Neural cell (in vitro differentiated cells): ENCODE results near the gene PHACTR3. TPM values are rescaled to one million over a fixed set of nuclear protein-coding genes. Genes with fewer than 3 reads are reported as not detected.

Experiments used
- H2AFZ ChIP-seq: fragments of 200-600, 300-800 bp; sonication (generic), shearing (Covaris generic); 2 replicates; pipeline ENCODE4 v1.6.0; 2014; ENCODE audit warnings: low read depth, mild to moderate bottlenecking, antibody characterized with exemption, low read length, moderate library complexity
- H3F3A ChIP-seq: fragments of 200-600 bp; shearing (Covaris generic); 2 replicates; pipeline ENCODE4 v1.6.1; 2016; ENCODE audit warnings: mild to moderate bottlenecking, moderate library complexity, mixed read lengths, antibody characterized with exemption, low read length; ENCODE audit not compliant: insufficient read depth, poor library complexity, severe bottlenecking
- H3K27ac ChIP-seq: fragments of 200-600, 300-800 bp; sonication (generic), shearing (Covaris generic); 2 replicates; pipeline ENCODE4 v1.5.1; 2014; ENCODE audit warnings: mild to moderate bottlenecking, low read length, moderate library complexity
- H3K27me3 ChIP-seq: fragments of 300-800, 200-600 bp; sonication (generic), shearing (Covaris generic); 2 replicates; pipeline ENCODE4 v1.6.0; 2014; ENCODE audit warnings: mild to moderate bottlenecking, low read depth, low read length, moderate library complexity; ENCODE audit not compliant: insufficient read depth
- H3K36me3 ChIP-seq: fragments of 300-800, 200-600 bp; sonication (generic), shearing (Covaris generic); 2 replicates; pipeline ENCODE4 v1.5.1; 2014; ENCODE audit warnings: mild to moderate bottlenecking, antibody characterized with exemption, low read length, moderate library complexity; ENCODE audit not compliant: insufficient read depth
- H3K4me2 ChIP-seq: fragments of 300-800, 200-600 bp; sonication (generic), shearing (Covaris generic); 2 replicates; pipeline ENCODE4 v1.6.0; 2014; ENCODE audit warnings: mild to moderate bottlenecking, low read length
- H3K4me3 ChIP-seq: fragments of 300-800, 200-600 bp; sonication (generic), shearing (Covaris generic); 2 replicates; pipeline ENCODE4 v1.5.1; 2014; ENCODE audit warnings: mild to moderate bottlenecking, low read length, moderate library complexity
- H3K79me2 ChIP-seq: fragments of 200-600 bp; shearing (Covaris generic); replicated peaks from 2 replicates; pipeline ENCODE4 v1.6.0; 2014; ENCODE audit warnings: mild to moderate bottlenecking, low read length, moderate library complexity; ENCODE audit not compliant: insufficient read depth
- H3K9ac ChIP-seq: fragments of 300-800, 200-600 bp; sonication (generic), shearing (Covaris generic); 2 replicates; pipeline ENCODE4 v1.6.1; 2016; ENCODE audit warnings: mild to moderate bottlenecking, low read length, mixed read lengths
- H3K9me2 ChIP-seq: fragments of 200-600 bp; shearing (Covaris generic); 2 replicates; pipeline ENCODE4 v1.6.1; 2016; ENCODE audit warnings: mild to moderate bottlenecking, low read length, mixed read lengths; ENCODE audit not compliant: insufficient read depth
- H3K9me3 ChIP-seq: fragments of 200-600, 300-800 bp; sonication (generic), shearing (Covaris generic); 2 replicates; pipeline ENCODE4 v1.6.1; 2016; ENCODE audit warnings: mild to moderate bottlenecking, mixed run types, low read length, moderate library complexity, mixed read lengths
- H4K20me1 ChIP-seq: fragments of 200-600 bp; shearing (Covaris generic); 2 replicates; pipeline ENCODE4 v1.6.1; 2016; ENCODE audit warnings: mild to moderate bottlenecking, mixed run types; ENCODE audit not compliant: insufficient read depth
- EP300 ChIP-seq: fragments of 450-650 bp; conservative IDR thresholded peaks from 2 replicates; pipeline ENCODE4 v1.6.1; 2014; ENCODE audit warnings: antibody characterized with exemption, mild to moderate bottlenecking, moderate library complexity; ENCODE audit not compliant: poor library complexity, severe bottlenecking
- EZH2 ChIP-seq: fragments of 200-600, 300-800 bp; shearing (Covaris generic), sonication (generic); IDR thresholded peaks from 2 replicates; pipeline ENCODE4 v1.6.1; 2014; ENCODE audit warnings: antibody characterized with exemption, low read length, borderline replicate concordance, mild to moderate bottlenecking; ENCODE audit not compliant: insufficient read depth, poor library complexity, severe bottlenecking
- MXI1 ChIP-seq: fragments of 450-650 bp; conservative IDR thresholded peaks from 2 replicates; pipeline ENCODE4 v1.6.1; 2014; ENCODE audit warnings: antibody characterized with exemption, mild to moderate bottlenecking; ENCODE audit not compliant: poor library complexity, severe bottlenecking
- POLR2AphosphoS5 ChIP-seq: IDR thresholded peaks from 2 replicates; pipeline ENCODE4 v1.6.1; 2012
- RAD21 ChIP-seq: fragments of 450-650 bp; conservative IDR thresholded peaks from 2 replicates; pipeline ENCODE4 v1.6.1; 2014; ENCODE audit warnings: antibody characterized with exemption, mild to moderate bottlenecking, moderate library complexity
- SMC3 ChIP-seq: fragments of 450-650 bp; conservative IDR thresholded peaks from 2 replicates; pipeline ENCODE4 v1.6.1; 2014; ENCODE audit warnings: antibody characterized with exemption, mild to moderate bottlenecking, moderate library complexity; ENCODE audit not compliant: poor library complexity
- TAF1 ChIP-seq: IDR thresholded peaks from 2 replicates; pipeline ENCODE4 v1.6.1; 2012; ENCODE audit warnings: low read depth
- polyA plus RNA-seq: library from polyadenylated mRNA; depleted of rRNA; stranded (reverse); fragments of >200 nt; gene quantifications from 2 replicates; pipeline ENCODE4 v1.2.3, GENCODE V29; 2014
- TF ChIP-seq, protein P1 (sequence below): IDR thresholded peaks from 2 replicates; pipeline ENCODE4 v1.6.1; 2012; ENCODE audit warnings: borderline replicate concordance
- TF ChIP-seq, protein P2 (sequence below): fragments of 450-650 bp; IDR thresholded peaks from 2 replicates; pipeline ENCODE4 v1.5.1; 2014; ENCODE audit warnings: antibody characterized with exemption, mild to moderate bottlenecking, moderate library complexity; ENCODE audit not compliant: poor library complexity, severe bottlenecking

PHACTR3 gene
- polyA plus RNA-seq, 1 donor from 2014 or later: 1.3 TPM

GRCh38 chr20:59677586-59677985 lies 73.2 kb downstream of the PHACTR3 start:
- TF ChIP-seq EZH2 (no peak), POLR2AphosphoS5 (no peak), MXI1 (no peak), EP300 (no peak), TAF1 (no peak), RAD21 (no peak), SMC3 (no peak)
- TF ChIP-seq, protein P1, sequence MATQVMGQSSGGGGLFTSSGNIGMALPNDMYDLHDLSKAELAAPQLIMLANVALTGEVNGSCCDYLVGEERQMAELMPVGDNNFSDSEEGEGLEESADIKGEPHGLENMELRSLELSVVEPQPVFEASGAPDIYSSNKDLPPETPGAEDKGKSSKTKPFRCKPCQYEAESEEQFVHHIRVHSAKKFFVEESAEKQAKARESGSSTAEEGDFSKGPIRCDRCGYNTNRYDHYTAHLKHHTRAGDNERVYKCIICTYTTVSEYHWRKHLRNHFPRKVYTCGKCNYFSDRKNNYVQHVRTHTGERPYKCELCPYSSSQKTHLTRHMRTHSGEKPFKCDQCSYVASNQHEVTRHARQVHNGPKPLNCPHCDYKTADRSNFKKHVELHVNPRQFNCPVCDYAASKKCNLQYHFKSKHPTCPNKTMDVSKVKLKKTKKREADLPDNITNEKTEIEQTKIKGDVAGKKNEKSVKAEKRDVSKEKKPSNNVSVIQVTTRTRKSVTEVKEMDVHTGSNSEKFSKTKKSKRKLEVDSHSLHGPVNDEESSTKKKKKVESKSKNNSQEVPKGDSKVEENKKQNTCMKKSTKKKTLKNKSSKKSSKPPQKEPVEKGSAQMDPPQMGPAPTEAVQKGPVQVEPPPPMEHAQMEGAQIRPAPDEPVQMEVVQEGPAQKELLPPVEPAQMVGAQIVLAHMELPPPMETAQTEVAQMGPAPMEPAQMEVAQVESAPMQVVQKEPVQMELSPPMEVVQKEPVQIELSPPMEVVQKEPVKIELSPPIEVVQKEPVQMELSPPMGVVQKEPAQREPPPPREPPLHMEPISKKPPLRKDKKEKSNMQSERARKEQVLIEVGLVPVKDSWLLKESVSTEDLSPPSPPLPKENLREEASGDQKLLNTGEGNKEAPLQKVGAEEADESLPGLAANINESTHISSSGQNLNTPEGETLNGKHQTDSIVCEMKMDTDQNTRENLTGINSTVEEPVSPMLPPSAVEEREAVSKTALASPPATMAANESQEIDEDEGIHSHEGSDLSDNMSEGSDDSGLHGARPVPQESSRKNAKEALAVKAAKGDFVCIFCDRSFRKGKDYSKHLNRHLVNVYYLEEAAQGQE: no peak
- TF ChIP-seq, protein P2, sequence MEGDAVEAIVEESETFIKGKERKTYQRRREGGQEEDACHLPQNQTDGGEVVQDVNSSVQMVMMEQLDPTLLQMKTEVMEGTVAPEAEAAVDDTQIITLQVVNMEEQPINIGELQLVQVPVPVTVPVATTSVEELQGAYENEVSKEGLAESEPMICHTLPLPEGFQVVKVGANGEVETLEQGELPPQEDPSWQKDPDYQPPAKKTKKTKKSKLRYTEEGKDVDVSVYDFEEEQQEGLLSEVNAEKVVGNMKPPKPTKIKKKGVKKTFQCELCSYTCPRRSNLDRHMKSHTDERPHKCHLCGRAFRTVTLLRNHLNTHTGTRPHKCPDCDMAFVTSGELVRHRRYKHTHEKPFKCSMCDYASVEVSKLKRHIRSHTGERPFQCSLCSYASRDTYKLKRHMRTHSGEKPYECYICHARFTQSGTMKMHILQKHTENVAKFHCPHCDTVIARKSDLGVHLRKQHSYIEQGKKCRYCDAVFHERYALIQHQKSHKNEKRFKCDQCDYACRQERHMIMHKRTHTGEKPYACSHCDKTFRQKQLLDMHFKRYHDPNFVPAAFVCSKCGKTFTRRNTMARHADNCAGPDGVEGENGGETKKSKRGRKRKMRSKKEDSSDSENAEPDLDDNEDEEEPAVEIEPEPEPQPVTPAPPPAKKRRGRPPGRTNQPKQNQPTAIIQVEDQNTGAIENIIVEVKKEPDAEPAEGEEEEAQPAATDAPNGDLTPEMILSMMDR: no peak
- H3K9me3 ChIP-seq: peaks cover under 1% of the 10 kb centered on the region
- H3K4me2 ChIP-seq: no peak overlapping the region
- H3K36me3 ChIP-seq: no peaks in the 10 kb centered on the region
- no peak overlapping the region for H2AFZ ChIP-seq
- no peak overlapping the region for H3K4me3 ChIP-seq
- H3K9me2 ChIP-seq: no peaks in the 10 kb centered on the region
- no peaks in the 10 kb centered on the region for H3K27me3 ChIP-seq
- H3K9ac ChIP-seq: no peak overlapping the region
- no peaks in the 10 kb centered on the region for H3F3A ChIP-seq
- no peak overlapping the region for H3K27ac ChIP-seq
- no peaks in the 10 kb centered on the region for H3K79me2 ChIP-seq
- no peaks in the 10 kb centered on the region for H4K20me1 ChIP-seq

DNA sequence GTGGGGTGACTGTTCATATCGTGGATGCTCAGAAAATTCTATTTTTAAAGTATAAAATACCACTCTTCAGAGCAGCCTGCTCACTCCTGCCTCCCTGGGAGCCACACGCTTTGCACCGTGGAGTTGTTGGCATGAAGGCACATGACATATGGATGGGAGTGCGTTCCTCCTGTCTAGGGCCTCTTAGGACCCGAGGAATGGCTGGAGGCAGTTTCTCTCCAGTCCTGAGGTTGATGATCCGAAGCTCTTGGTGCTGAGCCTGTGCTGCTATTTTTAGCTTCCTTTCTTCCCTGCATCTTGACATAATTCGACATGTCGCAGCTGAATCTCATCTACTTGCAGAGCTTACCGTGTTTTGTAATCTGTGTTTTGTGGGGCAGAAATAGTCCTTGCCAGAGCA lies 73.9 kb downstream of the PHACTR3 start:
- no peak overlapping the region for H3K4me2 ChIP-seq
- no peaks in the 10 kb centered on the region for H4K20me1 ChIP-seq
- no peaks in the 10 kb centered on the region for H3K79me2 ChIP-seq
- no peak overlapping the region for H2AFZ ChIP-seq
- H3K36me3 ChIP-seq: no peaks in the 10 kb centered on the region
- H3K27ac ChIP-seq: no peak overlapping the region
- H3K9me2 ChIP-seq: no peaks in the 10 kb centered on the region
- no peak for TF ChIP-seq EZH2
- TF ChIP-seq TAF1: no peak
- H3K4me3 ChIP-seq: no peak overlapping the region
- H3K27me3 ChIP-seq: no peaks in the 10 kb centered on the region
- no peak overlapping the region for H3K9ac ChIP-seq
- no peaks in the 10 kb centered on the region for H3F3A ChIP-seq
- no peaks in the 10 kb centered on the region for H3K9me3 ChIP-seq

GRCh38 chr20:59678951-59679350 lies 74.6 kb downstream of the PHACTR3 start:
- Histone ChIP-seq H3K79me2 (no peaks in the 10 kb centered on the region), H3K27ac (no peak overlapping the region), H3K36me3 (no peaks in the 10 kb centered on the region), H4K20me1 (no peaks in the 10 kb centered on the region), H3K9ac (no peak overlapping the region), H3K9me3 (no peaks in the 10 kb centered on the region), H2AFZ (no peak overlapping the region), H3K4me3 (no peak overlapping the region), H3K4me2 (no peak overlapping the region), H3F3A (no peaks in the 10 kb centered on the region), H3K9me2 (no peaks in the 10 kb centered on the region), H3K27me3 (no peaks in the 10 kb centered on the region)
- TF ChIP-seq POLR2AphosphoS5 (no peak), SMC3 (no peak), EZH2 (no peak), MXI1 (no peak), RAD21 (no peak), EP300 (no peak), TAF1 (no peak)
- TF ChIP-seq, protein P2: no peak
- TF ChIP-seq, protein P1: no peak
